Measurements from ENCODE around the gene BRS3. TPM values are rescaled to one million over a fixed set of nuclear protein-coding genes. Genes with fewer than 3 reads are reported as not detected.

BRS3 gene
- total RNA-seq, 2 experiments from 2014 or later = not detected

DNA sequence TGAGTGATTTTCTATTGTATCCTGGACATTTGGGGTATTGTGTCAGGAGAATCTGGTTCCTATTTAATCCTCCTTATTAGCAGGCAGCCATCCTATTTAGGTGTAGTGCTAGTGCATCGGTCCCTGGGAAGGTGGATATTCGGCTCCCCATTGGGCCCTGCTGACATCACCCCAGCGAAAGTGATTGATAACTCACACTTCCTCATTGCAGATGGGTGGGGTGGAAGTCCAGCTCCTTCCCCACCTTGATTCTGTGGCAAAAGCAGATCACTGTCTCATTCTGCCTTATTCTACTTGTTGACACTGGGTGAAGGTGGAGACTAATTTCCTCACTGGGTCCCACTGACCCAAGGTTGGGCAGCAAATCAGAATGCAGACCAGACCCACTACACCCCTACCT, 23.2 kb upstream of the BRS3 start:
- no peak for ATAC-seq

DNA sequence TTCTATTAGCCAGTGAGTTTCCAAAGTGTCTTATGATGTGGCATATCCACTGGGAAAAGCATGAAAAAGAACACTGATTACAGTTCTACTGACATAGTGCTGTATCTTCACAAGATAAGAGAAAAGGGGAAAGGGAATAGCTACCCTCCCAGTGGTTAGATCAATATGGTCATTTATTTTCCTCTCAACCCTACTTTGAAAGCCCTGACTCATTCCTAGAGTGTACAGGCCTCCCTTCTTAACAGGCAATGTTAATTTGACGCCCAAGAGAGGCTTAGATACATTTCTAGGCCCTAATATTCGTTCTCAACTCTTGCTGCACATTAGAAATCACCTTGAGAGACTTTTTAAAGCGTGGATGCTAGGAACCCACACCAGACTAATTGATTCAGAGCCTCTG, 20.4 kb upstream of the BRS3 start:
- H3K9me3 Mint-ChIP-seq (ENCODE audit: insufficient read depth) = no peaks in the 10 kb centered on the region
- ATAC-seq = no peak
- DNase-seq = no peak
- CTCF ChIA-PET = no interaction called here
- no peak overlapping the region for H3K4me3 Mint-ChIP-seq
- POLR2A ChIA-PET = no interaction called here
- H3K27me3 Mint-ChIP-seq (ENCODE audit: low read depth) = peaks cover 9% of the 10 kb centered on the region
- no peaks in the 10 kb centered on the region for H3K4me1 Mint-ChIP-seq (ENCODE audit: low read depth)
- no peak overlapping the region for H3K27ac Mint-ChIP-seq
- H3K36me3 Mint-ChIP-seq (ENCODE audit: low read depth) = no peaks in the 10 kb centered on the region

More for the DNA sequence above, 23.2 kb upstream of the BRS3 start:
- Mint-ChIP-seq H3K4me3 (no peak overlapping the region), H3K36me3 (ENCODE audit: low read depth) (no peaks in the 10 kb centered on the region), H3K27ac (no peak overlapping the region), H3K27me3 (ENCODE audit: low read depth) (peaks cover 13% of the 10 kb centered on the region), H3K4me1 (ENCODE audit: low read depth) (no peaks in the 10 kb centered on the region), H3K9me3 (ENCODE audit: insufficient read depth) (no peaks in the 10 kb centered on the region)
- DNase-seq = no peak
- ChIA-PET POLR2A (no interaction called here), CTCF (no interaction called here)

DNA sequence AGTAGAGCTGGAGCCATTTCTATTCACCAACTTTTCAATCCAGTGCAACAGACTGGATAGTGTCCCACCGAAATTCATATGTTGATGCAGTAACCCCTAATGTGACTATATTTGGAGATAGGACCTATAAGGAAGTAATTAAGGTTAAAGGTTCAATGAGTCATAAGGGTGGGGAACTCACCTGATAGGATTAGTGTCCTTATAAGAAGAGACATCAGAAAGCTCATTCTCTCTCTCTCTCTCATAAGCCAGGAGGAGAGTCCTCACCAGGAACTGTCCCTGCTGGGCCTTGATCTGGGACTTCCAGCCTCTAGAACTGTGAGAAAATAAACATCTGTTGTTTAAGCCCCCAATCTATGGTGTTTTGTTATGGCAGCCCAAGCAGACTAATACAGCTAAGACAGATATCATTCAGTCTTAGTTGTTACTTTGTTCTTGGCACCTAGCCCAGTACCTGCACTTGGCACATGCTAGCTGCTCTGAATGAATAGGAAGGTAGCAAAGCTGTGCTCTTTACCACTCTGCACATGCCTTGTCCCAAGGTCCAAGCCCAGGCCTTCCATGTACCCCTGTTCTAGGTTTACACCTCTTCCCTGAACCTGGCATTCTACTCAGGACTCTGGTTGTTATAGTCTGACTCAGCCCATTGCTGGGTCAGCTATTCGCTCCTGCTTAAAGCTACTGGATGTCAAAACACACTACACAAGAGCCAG, 19.2 kb upstream of the BRS3 start:
- Mint-ChIP-seq H3K27me3 (ENCODE audit: low read depth) (peaks cover 8% of the 10 kb centered on the region), H3K4me1 (ENCODE audit: low read depth) (peaks cover 3% of the 10 kb centered on the region), H3K9me3 (ENCODE audit: insufficient read depth) (no peaks in the 10 kb centered on the region), H3K27ac (no peak overlapping the region), H3K36me3 (ENCODE audit: low read depth) (no peaks in the 10 kb centered on the region), H3K4me3 (no peak overlapping the region)
- no peak for DNase-seq
- ChIA-PET POLR2A (no interaction called here), CTCF (no interaction called here)
- ATAC-seq = no peak

DNA sequence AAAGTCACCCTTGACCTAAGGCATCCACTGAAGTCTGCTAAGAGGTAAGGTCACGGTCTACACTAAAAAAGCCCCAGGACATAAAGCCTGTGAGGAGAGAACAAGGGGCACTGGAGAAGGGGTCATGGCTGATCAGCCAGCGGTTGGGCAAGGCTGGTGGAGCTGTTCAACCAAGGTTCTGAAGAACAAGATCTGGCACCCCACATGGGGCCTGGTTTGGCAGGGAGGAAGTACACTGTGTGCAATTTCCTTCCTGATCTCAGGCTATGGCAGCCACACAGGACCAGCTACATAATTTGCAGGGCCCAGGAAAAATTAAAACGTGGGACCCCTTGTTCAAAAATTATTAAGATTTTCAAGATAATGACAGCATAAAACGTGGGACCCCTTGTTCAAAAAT, 14.1 kb upstream of the BRS3 start:
- POLR2A ChIA-PET = no interaction called here
- Mint-ChIP-seq H3K27me3 (ENCODE audit: low read depth) (no peaks in the 10 kb centered on the region), H3K27ac (no peak overlapping the region), H3K4me3 (no peak overlapping the region), H3K36me3 (ENCODE audit: low read depth) (no peaks in the 10 kb centered on the region), H3K9me3 (ENCODE audit: insufficient read depth) (no peaks in the 10 kb centered on the region), H3K4me1 (ENCODE audit: low read depth) (peaks cover 4% of the 10 kb centered on the region)
- CTCF ChIA-PET = no interaction called here
- no peak for DNase-seq
- ATAC-seq = no peak

DNA sequence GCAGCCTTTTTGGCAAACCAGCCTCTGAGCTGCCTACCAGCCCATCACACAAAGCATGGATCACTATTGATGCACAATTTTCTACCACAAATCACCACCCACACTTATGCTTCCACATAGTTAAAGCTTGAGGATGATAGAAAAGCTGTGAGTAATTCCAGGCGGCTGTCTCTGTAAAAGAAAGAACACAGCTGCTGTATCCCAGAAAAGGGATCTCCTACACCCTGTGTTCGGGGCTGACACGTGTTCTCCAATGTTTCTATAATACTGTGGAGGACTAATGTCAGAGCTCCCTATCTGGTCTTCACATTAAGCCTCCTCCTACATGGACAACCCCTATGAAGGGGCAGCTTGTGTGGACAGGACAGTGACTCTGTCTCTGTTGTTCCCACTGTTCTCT, 12.5 kb upstream of the BRS3 start:
- Mint-ChIP-seq H3K36me3 (ENCODE audit: low read depth) (no peaks in the 10 kb centered on the region), H3K4me3 (no peak overlapping the region), H3K9me3 (ENCODE audit: insufficient read depth) (no peaks in the 10 kb centered on the region), H3K4me1 (ENCODE audit: low read depth) (peaks cover 4% of the 10 kb centered on the region), H3K27ac (no peak overlapping the region), H3K27me3 (ENCODE audit: low read depth) (no peaks in the 10 kb centered on the region)
- ChIA-PET POLR2A (no interaction called here), CTCF (no interaction called here)
- ATAC-seq = no peak
- DNase-seq = no peak

DNA sequence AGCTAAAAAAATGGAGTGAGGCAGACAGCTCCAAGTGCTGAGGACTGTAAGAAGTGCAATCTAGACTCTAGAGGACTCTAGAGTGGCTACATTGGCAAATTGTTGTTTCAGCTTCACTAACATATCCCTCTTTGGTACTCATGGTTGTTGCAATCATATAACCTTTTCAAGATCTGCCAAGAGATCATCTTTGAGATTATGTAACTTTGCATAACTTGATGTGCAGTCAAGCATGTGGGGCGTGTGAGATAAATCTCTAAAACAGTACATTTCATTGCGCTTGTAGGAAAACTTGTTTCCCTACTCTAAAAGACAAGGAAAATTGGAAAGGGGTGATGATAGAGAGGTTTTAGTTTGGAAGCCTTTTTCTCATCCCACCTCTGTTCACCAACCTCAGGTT, 11.2 kb upstream of the BRS3 start:
- POLR2A ChIA-PET = no interaction called here
- ATAC-seq (no peak), DNase-seq (no peak)
- Mint-ChIP-seq H3K4me1 (ENCODE audit: low read depth) (peaks cover 4% of the 10 kb centered on the region), H3K4me3 (no peak overlapping the region), H3K27ac (no peak overlapping the region), H3K36me3 (ENCODE audit: low read depth) (no peaks in the 10 kb centered on the region), H3K27me3 (ENCODE audit: low read depth) (peaks cover 2% of the 10 kb centered on the region), H3K9me3 (ENCODE audit: insufficient read depth) (no peaks in the 10 kb centered on the region)
- CTCF ChIA-PET = no interaction called here

DNA sequence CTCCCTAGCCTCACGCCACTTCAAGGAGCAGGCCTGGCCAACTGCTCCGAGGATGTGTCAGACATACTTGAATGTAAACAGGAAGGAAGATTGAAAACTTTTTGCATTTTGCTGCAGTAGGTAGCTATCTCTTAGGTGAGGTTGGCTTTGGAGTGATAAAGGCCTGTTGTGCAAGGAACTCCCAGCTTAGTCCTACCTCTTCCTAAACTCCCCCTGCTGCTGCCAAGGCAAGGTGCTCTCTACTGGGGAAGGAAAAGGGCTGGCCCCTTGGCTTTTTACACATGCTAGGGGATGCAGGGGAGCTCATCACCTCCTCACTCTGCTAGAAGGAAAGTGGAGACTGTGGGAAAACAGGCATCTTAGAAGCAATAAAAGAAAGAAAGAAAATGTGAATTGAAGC, 10.7 kb upstream of the BRS3 start:
- ChIA-PET POLR2A (no interaction called here), CTCF (no interaction called here)
- no peak overlapping the region for H3K27ac Mint-ChIP-seq
- no peak for ATAC-seq
- H3K36me3 Mint-ChIP-seq (ENCODE audit: low read depth) = no peaks in the 10 kb centered on the region
- H3K27me3 Mint-ChIP-seq (ENCODE audit: low read depth) = peaks cover 2% of the 10 kb centered on the region
- no peaks in the 10 kb centered on the region for H3K9me3 Mint-ChIP-seq (ENCODE audit: insufficient read depth)
- DNase-seq = no peak
- no peak overlapping the region for H3K4me3 Mint-ChIP-seq
- peaks cover 4% of the 10 kb centered on the region for H3K4me1 Mint-ChIP-seq (ENCODE audit: low read depth)

DNA sequence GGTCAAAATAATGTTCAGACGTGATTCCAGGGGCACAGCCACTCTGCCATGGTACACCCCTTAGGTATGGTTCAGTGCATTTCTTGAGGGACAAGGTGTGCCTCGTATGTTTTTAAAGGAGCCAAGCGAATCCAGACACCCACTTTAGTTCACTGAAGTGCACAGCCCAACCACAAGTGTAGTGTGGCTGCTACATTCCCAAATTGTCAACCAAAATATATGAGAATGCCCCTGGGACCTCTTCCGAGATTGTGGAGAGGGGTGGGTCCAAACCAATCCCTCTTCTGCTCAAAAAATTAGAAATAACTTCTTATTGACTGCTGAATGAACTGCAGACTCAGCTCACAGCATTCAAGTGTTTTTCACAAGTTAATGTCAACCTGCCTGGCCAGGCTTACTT, 7.4 kb upstream of the BRS3 start:
- ATAC-seq (no peak), DNase-seq (no peak)
- ChIA-PET CTCF (no interaction called here), POLR2A (no interaction called here)
- Mint-ChIP-seq H3K9me3 (ENCODE audit: insufficient read depth) (no peaks in the 10 kb centered on the region), H3K4me3 (no peak overlapping the region), H3K4me1 (ENCODE audit: low read depth) (no peaks in the 10 kb centered on the region), H3K27ac (no peak overlapping the region), H3K36me3 (ENCODE audit: low read depth) (no peaks in the 10 kb centered on the region), H3K27me3 (ENCODE audit: low read depth) (peaks cover 16% of the 10 kb centered on the region)

DNA sequence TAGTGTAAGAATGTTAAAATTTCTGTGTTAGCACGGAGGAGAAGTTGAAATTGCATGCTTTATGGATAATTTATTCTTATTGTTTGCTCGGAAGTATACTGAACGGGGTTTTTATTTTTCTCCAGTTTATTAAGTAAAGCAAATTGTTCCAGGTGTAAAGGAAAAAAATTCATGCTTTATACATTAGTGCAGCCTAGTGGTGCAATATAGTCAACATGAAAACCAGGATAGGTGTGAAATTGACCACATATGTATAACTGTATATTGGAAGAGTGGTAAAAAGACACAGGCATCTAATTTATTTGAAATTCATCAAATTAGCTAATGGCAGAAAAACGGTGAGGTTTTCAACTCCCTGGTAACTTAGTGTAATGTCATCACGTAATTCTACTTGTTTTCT, 959 bp downstream of the BRS3 start:
- Mint-ChIP-seq H3K4me1 (ENCODE audit: low read depth) (no peaks in the 10 kb centered on the region), H3K4me3 (no peak overlapping the region), H3K36me3 (ENCODE audit: low read depth) (no peaks in the 10 kb centered on the region), H3K27ac (no peak overlapping the region), H3K27me3 (ENCODE audit: low read depth) (peaks cover 53% of the 10 kb centered on the region), H3K9me3 (ENCODE audit: insufficient read depth) (no peaks in the 10 kb centered on the region)
- ChIA-PET CTCF (no interaction called here), POLR2A (no interaction called here)
- DNase-seq (no peak), ATAC-seq (no peak)

DNA sequence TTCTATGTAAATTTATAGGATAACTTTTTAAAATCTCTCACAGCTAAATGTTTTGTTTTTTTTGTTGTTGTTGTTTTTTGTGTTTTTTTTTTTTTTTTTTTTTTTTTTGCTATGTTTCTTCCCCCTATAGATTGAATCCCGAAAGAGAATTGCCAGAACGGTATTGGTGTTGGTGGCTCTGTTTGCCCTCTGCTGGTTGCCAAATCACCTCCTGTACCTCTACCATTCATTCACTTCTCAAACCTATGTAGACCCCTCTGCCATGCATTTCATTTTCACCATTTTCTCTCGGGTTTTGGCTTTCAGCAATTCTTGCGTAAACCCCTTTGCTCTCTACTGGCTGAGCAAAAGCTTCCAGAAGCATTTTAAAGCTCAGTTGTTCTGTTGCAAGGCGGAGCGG, 4.1 kb downstream of the BRS3 start:
- Mint-ChIP-seq H3K9me3 (ENCODE audit: insufficient read depth) (no peaks in the 10 kb centered on the region), H3K27me3 (ENCODE audit: low read depth) (peaks cover 32% of the 10 kb centered on the region), H3K4me1 (ENCODE audit: low read depth) (peaks cover 11% of the 10 kb centered on the region), H3K27ac (no peak overlapping the region), H3K4me3 (no peak overlapping the region), H3K36me3 (ENCODE audit: low read depth) (no peaks in the 10 kb centered on the region)
- DNase-seq (no peak), ATAC-seq (no peak)
- ChIA-PET CTCF (interaction anchor here (0.7 kb wide), 1 partner anchor 464 kb away, joined by 3 read pairs; no protein-coding TSS in a partner anchor), POLR2A (interaction anchor here (0.7 kb wide), 1 partner anchor 126 kb away, joined by 6 read pairs; no protein-coding TSS in a partner anchor)

DNA sequence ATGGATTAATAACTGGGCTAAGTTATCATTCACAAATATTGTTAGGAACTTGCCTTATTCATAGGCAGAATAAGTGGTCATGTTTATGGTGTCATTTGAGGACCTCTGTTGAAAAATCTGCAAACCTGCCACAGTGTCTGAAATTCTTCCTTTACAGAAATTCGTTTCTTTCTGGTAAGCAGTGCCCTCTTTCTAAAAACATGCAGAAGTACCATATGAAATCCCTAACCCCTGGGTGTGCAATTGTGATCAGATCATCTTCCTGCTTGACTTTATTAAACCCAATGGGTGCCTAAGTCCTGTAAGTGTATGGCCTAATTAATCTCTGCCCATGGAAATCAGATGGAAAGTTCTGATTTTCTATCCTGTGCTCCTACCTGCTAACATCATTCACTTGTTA, 5.3 kb downstream of the BRS3 start:
- no peaks in the 10 kb centered on the region for H3K9me3 Mint-ChIP-seq (ENCODE audit: insufficient read depth)
- peaks cover 1% of the 10 kb centered on the region for H3K36me3 Mint-ChIP-seq (ENCODE audit: low read depth)
- peaks cover 11% of the 10 kb centered on the region for H3K4me1 Mint-ChIP-seq (ENCODE audit: low read depth)
- CTCF ChIA-PET = no interaction called here
- H3K27me3 Mint-ChIP-seq (ENCODE audit: low read depth) = peaks cover 30% of the 10 kb centered on the region
- POLR2A ChIA-PET = no interaction called here
- H3K27ac Mint-ChIP-seq = no peak overlapping the region
- no peak for ATAC-seq
- no peak overlapping the region for H3K4me3 Mint-ChIP-seq
- DNase-seq = no peak

DNA sequence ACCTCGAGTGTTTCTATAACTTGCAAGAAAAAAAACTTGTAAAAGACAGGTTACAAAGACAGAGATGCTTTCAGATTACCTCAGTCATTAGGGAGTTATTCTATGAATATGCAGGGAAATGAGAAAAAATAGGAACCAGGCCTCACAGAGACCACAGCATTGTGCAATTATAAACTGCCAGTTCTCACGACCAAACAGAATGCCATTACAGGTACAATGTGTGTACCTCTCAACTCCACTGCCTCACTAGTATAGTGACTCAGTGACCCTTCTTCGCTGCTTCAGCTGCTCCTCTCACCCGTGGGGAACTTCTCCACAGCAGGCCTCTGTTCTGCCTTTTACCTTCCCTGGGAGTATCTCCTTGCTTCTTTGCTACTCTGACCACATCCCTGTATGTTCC, 7.3 kb downstream of the BRS3 start:
- Mint-ChIP-seq H3K9me3 (ENCODE audit: insufficient read depth) (no peaks in the 10 kb centered on the region), H3K4me3 (no peak overlapping the region), H3K27me3 (ENCODE audit: low read depth) (peaks cover 22% of the 10 kb centered on the region), H3K36me3 (ENCODE audit: low read depth) (peaks cover 15% of the 10 kb centered on the region), H3K27ac (no peak overlapping the region), H3K4me1 (ENCODE audit: low read depth) (peaks cover 18% of the 10 kb centered on the region)
- ATAC-seq = no peak
- no peak for DNase-seq
- POLR2A ChIA-PET = no interaction called here
- CTCF ChIA-PET = no interaction called here

DNA sequence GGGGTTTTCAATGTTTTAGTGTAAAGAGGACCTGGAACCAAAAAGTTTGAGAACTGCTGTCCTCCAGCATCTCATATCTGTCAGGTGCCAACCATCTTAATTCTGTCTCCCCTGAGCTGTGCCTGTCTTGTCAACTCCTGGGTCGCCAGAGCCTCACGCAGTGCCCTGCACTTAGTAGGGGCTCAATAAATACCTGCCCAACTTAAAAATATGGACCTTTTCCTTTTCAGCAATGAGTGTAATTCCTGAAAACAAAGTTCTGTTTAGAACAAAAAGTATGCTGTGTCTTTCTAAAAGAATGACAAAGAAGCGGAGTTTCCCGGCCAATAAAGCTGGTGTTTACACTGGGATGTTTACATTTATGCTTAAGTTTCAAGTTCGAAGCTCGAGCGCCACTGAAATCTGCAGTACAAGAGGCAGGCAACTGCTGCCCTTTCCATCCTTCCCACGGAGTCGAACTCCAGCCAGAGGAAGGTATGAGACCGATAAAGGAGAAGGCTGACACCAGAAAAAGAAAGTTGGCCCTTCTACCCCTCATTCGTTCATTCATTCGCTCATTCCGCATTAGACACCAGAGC, 8.5 kb downstream of the BRS3 start:
- ATAC-seq = no peak
- Mint-ChIP-seq H3K36me3 (ENCODE audit: low read depth) (peaks cover 22% of the 10 kb centered on the region), H3K27me3 (ENCODE audit: low read depth) (peaks cover 13% of the 10 kb centered on the region), H3K9me3 (ENCODE audit: insufficient read depth) (no peaks in the 10 kb centered on the region), H3K4me1 (ENCODE audit: low read depth) (peaks cover 24% of the 10 kb centered on the region), H3K4me3 (peak overlapping the region; percentile 87), H3K27ac (peak overlapping the region; percentile 95)
- peak; percentile 20 for DNase-seq
- ChIA-PET POLR2A (interaction anchor here (1.5 to 2.2 kb wide), 4 partner anchors 10 to 384 kb away, joined by 3 to 8 read pairs (median 4); partner anchors contain the start of gene RBMX), CTCF (interaction anchor here (1.9 kb wide), 1 partner anchor 81 kb away, joined by 7 read pairs; no protein-coding TSS in a partner anchor)
